ENCODE measurements around the gene MYBPH. TPM values are rescaled to one million over a fixed set of nuclear protein-coding genes. Genes with fewer than 3 reads are reported as not detected.

MYBPH gene, protein sequence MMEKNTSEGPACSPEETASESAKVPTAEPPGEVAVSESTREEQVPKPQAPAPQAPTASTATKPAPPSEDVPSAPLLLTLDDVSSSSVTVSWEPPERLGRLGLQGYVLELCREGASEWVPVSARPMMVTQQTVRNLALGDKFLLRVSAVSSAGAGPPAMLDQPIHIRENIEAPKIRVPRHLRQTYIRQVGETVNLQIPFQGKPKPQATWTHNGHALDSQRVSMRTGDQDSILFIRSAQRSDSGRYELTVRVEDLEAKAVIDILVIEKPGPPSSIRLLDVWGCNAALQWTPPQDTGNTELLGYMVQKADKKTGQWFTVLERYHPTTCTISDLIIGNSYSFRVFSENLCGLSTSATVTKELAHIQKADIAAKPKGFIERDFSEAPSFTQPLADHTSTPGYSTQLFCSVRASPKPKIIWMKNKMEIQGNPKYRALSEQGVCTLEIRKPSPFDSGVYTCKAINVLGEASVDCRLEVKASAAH
- 0.52 TPM for total RNA-seq (2013)
- polyA plus RNA-seq (under 1 TPM; 0.04 to 0.52 (median 0.16) TPM), polyA minus RNA-seq (0.16 TPM in 1 of 2 replicates, not detected in the other), total RNA-seq (0 to 0.30 (median 0.13) reads per million in 11 experiments)

DNA sequence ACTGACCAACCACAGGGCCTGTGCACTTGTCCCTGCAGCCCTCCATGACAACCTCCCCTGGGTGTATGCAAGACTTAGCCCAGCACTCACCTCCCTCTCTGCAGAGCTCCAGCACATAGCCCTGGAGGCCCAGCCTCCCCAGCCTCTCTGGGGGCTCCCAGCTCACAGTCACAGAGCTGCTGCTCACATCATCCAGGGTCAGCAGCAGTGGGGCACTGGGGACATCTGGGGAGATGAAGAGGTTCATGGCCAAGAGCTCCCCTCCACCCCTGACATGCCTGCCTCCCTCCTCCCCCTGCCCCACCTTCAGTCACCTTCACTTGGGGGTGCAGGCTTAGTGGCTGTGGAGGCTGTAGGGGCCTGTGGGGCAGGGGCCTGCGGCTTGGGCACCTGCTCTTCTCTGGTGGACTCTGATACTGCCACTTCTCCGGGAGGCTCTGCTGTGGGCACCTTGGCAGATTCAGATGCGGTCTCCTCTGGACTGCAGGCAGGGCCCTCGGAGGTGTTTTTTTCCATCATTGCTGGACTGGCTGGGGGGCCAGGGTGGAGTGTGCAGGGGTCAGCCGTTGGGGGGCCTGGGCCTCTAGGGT, at the start of gene MYBPH:
TSS of gene MYBPH (minus strand) at position 590 of the 590 bp plus-strand sequence. CDS start at position 519, 71 bp downstream.
- TF ChIP-seq, protein P1, sequence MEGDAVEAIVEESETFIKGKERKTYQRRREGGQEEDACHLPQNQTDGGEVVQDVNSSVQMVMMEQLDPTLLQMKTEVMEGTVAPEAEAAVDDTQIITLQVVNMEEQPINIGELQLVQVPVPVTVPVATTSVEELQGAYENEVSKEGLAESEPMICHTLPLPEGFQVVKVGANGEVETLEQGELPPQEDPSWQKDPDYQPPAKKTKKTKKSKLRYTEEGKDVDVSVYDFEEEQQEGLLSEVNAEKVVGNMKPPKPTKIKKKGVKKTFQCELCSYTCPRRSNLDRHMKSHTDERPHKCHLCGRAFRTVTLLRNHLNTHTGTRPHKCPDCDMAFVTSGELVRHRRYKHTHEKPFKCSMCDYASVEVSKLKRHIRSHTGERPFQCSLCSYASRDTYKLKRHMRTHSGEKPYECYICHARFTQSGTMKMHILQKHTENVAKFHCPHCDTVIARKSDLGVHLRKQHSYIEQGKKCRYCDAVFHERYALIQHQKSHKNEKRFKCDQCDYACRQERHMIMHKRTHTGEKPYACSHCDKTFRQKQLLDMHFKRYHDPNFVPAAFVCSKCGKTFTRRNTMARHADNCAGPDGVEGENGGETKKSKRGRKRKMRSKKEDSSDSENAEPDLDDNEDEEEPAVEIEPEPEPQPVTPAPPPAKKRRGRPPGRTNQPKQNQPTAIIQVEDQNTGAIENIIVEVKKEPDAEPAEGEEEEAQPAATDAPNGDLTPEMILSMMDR (IDR thresholded peaks at IDR 0.05) = no peak
- Histone ChIP-seq H3K79me2 (ENCODE audit: insufficient read depth, low read length) (no peaks in the 10 kb centered on the region), H3K4me1 (ENCODE audit: control insufficient read depth in 1 of 2, insufficient read depth in 2 of 2, low read length in 2 of 2) (peaks cover 38 to 46% of the 10 kb centered on the region in 2 donors), H3K36me3 (replicated peaks in 1 of 2; ENCODE audit: control insufficient read depth in 1 of 2, insufficient read depth in 2 of 2, low read length in 2 of 2) (no peaks in the 10 kb centered on the region), H4K20me1 (ENCODE audit: insufficient read depth, low read length) (no peaks in the 10 kb centered on the region), H3K9me3 (replicated peaks in 1 of 2; ENCODE audit: control insufficient read depth in 1 of 2, insufficient read depth in 1 of 2, low read length in 2 of 2) (no peaks in the 10 kb centered on the region), H2AFZ (ENCODE audit: insufficient read depth, low read depth, low read length, poor library complexity, severe bottlenecking) (no peak within 1 kb of the TSS), H3K27me3 (ENCODE audit: control insufficient read depth in 2 of 2, insufficient read depth in 2 of 2, low read length in 2 of 2) (no peaks in the 10 kb centered on the region), H3K4me3 (replicated peaks in 1 of 3; ENCODE audit: low read depth in 2 of 3, low read length in 3 of 3) (no peak within 1 kb of the TSS), H3K9ac (ENCODE audit: insufficient read depth, low read length, poor library complexity, severe bottlenecking) (no peak within 1 kb of the TSS), H3K27ac (ENCODE audit: low read depth in 1 of 2, low read length in 2 of 2) (no peak within 1 kb of the TSS), H3K4me2 (replicated peaks; ENCODE audit: extremely low read depth, low read length, poor library complexity, severe bottlenecking) (peak within 1 kb of the TSS; percentile 10)
- WGBS (ENCODE audit: insufficient coverage) = 56% methylated on average over 4 of the region's 5 CpGs
- H3K36me3 Mint-ChIP-seq = no peaks in the 10 kb centered on the region
- H3K4me3 Mint-ChIP-seq = peak within 1 kb of the TSS in 1 of 2 donors; percentile 63
- peaks cover 54% of the 10 kb centered on the region for H3K4me1 Mint-ChIP-seq
- DNase-seq = no peak
- H3K9me3 Mint-ChIP-seq = peaks cover 0 to 3% (median 0%) of the 10 kb centered on the region in 7 donors
- H3K27ac Mint-ChIP-seq = peak within 1 kb of the TSS in 1 of 7 donors; percentile 11
- H3K27me3 Mint-ChIP-seq (ENCODE audit: low read depth in 3 of 3) = peaks cover 7 to 16% (median 13%) of the 10 kb centered on the region in 3 donors
- intact Hi-C loops (cut with micrococcal nuclease) = loop anchor here in 1 of 2 donors (5.0 kb wide), 2 partner anchors 42 to 48 kb away; partner anchors contain the start of gene ADORA1

DNA sequence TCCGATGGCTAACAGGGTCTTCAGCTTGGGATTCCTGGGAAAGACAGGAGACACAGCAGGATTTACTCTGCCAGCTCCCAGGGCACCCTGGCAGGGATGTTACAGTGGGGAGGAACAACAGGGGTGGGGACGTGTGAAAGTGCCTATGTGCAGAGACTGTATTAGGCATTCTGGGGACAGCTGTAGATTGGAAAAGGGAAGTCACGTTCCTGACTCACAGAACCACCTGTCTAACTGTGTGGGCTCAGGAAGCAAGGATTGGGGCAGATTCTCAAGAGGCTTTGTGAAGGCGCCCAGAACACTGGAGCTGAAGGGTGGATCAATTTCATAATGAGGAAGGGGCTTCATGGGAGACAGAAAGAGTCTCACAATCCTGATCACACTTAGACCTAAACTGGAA, 49.4 kb upstream of the MYBPH start:
- H3K4me1 Mint-ChIP-seq = peaks cover 10% of the 10 kb centered on the region
- peak in 2 of 3 donors; percentile 9 to 24 for DNase-seq

More for the DNA sequence above, 49.4 kb upstream of the MYBPH start:
- peaks cover 0 to 6% of the 10 kb centered on the region in 2 donors for H3K4me1 ChIP-seq (ENCODE audit: control insufficient read depth in 1 of 2, insufficient read depth in 2 of 2, low read length in 2 of 2)
- H3K27ac Mint-ChIP-seq = no peak overlapping the region
- TF ChIP-seq, protein P1 (IDR thresholded peaks at IDR 0.05) = no peak
- intact Hi-C loops (cut with micrococcal nuclease) = no loop called here
- WGBS (ENCODE audit: insufficient coverage) = 50% methylated on average over 2 of the region's 4 CpGs
- no peaks in the 10 kb centered on the region for H3K9me3 Mint-ChIP-seq
- peaks cover 7 to 22% (median 22%) of the 10 kb centered on the region in 3 donors for H3K27me3 Mint-ChIP-seq (ENCODE audit: low read depth in 3 of 3)
- no peak overlapping the region for H3K27ac ChIP-seq (ENCODE audit: low read depth in 1 of 2, low read length in 2 of 2)
- no peaks in the 10 kb centered on the region for H3K9me3 ChIP-seq (replicated peaks in 1 of 2; ENCODE audit: control insufficient read depth in 1 of 2, insufficient read depth in 1 of 2, low read length in 2 of 2)
- no peak overlapping the region for H2AFZ ChIP-seq (ENCODE audit: insufficient read depth, low read depth, low read length, poor library complexity, severe bottlenecking)
- no peaks in the 10 kb centered on the region for H3K36me3 Mint-ChIP-seq
- H4K20me1 ChIP-seq (ENCODE audit: insufficient read depth, low read length) = no peaks in the 10 kb centered on the region
- H3K4me3 ChIP-seq (replicated peaks in 1 of 3; ENCODE audit: low read depth in 2 of 3, low read length in 3 of 3) = no peak overlapping the region
- H3K27me3 ChIP-seq (ENCODE audit: control insufficient read depth in 2 of 2, insufficient read depth in 2 of 2, low read length in 2 of 2) = peaks cover 0 to 5% of the 10 kb centered on the region in 2 donors
- peak overlapping the region in 1 of 2 donors; percentile 17 for H3K4me3 Mint-ChIP-seq
- no peaks in the 10 kb centered on the region for H3K36me3 ChIP-seq (replicated peaks in 1 of 2; ENCODE audit: control insufficient read depth in 1 of 2, insufficient read depth in 2 of 2, low read length in 2 of 2)
- no peaks in the 10 kb centered on the region for H3K79me2 ChIP-seq (ENCODE audit: insufficient read depth, low read length)
- H3K9ac ChIP-seq (ENCODE audit: insufficient read depth, low read length, poor library complexity, severe bottlenecking) = no peak overlapping the region
- no peak overlapping the region for H3K4me2 ChIP-seq (replicated peaks; ENCODE audit: extremely low read depth, low read length, poor library complexity, severe bottlenecking)
